ENCODE data around the gene TSPAN7. TPM values are rescaled to one million over a fixed set of nuclear protein-coding genes. Genes with fewer than 3 reads are reported as not detected.

Gene TSPAN7
- total and polyA plus RNA-seq, 2 of the 4 experiments (the other 2 are of a cell fraction) = not detected

- H3K4ac ChIP-seq (ENCODE audit: low read depth, low read length) = no peak overlapping the region
- no peak for ATAC-seq (ENCODE audit: low read depth)
- H3K9ac ChIP-seq (ENCODE audit: low read depth, low read length) = no peak overlapping the region
- H3K27ac ChIP-seq (ENCODE audit: insufficient read depth, low read length) = no peak overlapping the region
- H3K4me1 ChIP-seq (ENCODE audit: control insufficient read depth, insufficient read depth, low read length) = no peaks in the 10 kb centered on the region
- no peak overlapping the region for H2AK9ac ChIP-seq (replicated peaks; ENCODE audit: low read depth, low read length, poor library complexity)
- H3K27me3 ChIP-seq (ENCODE audit: control insufficient read depth, insufficient read depth, low read length) = no peaks in the 10 kb centered on the region; the same call in 1 of the 2 replicates
- H2BK20ac ChIP-seq (ENCODE audit: low read depth, low read length) = no peak overlapping the region
- H4K5ac ChIP-seq (ENCODE audit: low read depth, low read length) = no peak overlapping the region
- DNase-seq = no peak
- no peak overlapping the region for H3K18ac ChIP-seq (ENCODE audit: low read depth, low read length)
- POLR2A ChIA-PET (ENCODE audit: unreplicated experiment) = no interaction called here
- no peak overlapping the region for H4K91ac ChIP-seq (ENCODE audit: insufficient read depth, low read depth, low read length)
- no peak overlapping the region for H2AFZ ChIP-seq (replicated peaks; ENCODE audit: low read length, poor library complexity)
- no peaks in the 10 kb centered on the region for H3K9me1 ChIP-seq (ENCODE audit: insufficient read depth, low read length)
- H3K36me3 ChIP-seq (ENCODE audit: control insufficient read depth, insufficient read depth, low read length) = no peaks in the 10 kb centered on the region
- no peak overlapping the region for H2BK15ac ChIP-seq (ENCODE audit: low read depth, low read length)
- H2BK5ac ChIP-seq (ENCODE audit: low read depth, low read length, poor library complexity, severe bottlenecking) = no peak overlapping the region
- CTCF ChIA-PET = no interaction called here
- TF ChIP-seq ELK1 (IDR thresholded peaks at IDR 0.05; ENCODE audit: borderline replicate concordance, low read depth, low read length) (no peak), POLR2A (IDR thresholded peaks at IDR 0.05; ENCODE audit: low read depth, low read length) (no peak), CTCF (conservative IDR thresholded peaks at IDR 0.05; ENCODE audit: low read depth, low read length) (no peak), RAD21 (IDR thresholded peaks at IDR 0.05; ENCODE audit: low read length) (no peak), MAFK (IDR thresholded peaks at IDR 0.05; ENCODE audit: low read depth, low read length) (no peak), FOS (IDR thresholded peaks at IDR 0.05; ENCODE audit: low read depth, low read length) (no peak), BHLHE40 (IDR thresholded peaks at IDR 0.05; ENCODE audit: low read depth, low read length) (no peak), RCOR1 (IDR thresholded peaks at IDR 0.05; ENCODE audit: insufficient replicate concordance, low read length) (no peak)
- no peaks in the 10 kb centered on the region for H3K9me3 ChIP-seq (ENCODE audit: control insufficient read depth, insufficient read depth, low read length)
- H3K79me1 ChIP-seq (ENCODE audit: low read depth in 1 of 2, low read length in 2 of 2) = no peaks in the 10 kb centered on the region
- no peak overlapping the region for H3K56ac ChIP-seq (ENCODE audit: extremely low read depth, insufficient read depth, low read length)
- no peak overlapping the region for H2BK120ac ChIP-seq (ENCODE audit: low read depth, low read length)
- no peak overlapping the region for H2AK5ac ChIP-seq (ENCODE audit: low read depth, low read length)
- H4K8ac ChIP-seq (ENCODE audit: low read depth in 2 of 2, low read length in 2 of 2) = no peak overlapping the region
- H3K14ac ChIP-seq (replicated peaks; ENCODE audit: low read depth, low read length) = no peak overlapping the region
- WGBS, 2 experiments (ENCODE audit: extremely low coverage in 2 of 2, insufficient read length in 1 of 2) = no CpG with 5 or more reads among the region's 1 CpG
- H3K4me2 ChIP-seq (ENCODE audit: low read depth, low read length) = no peak overlapping the region
- in situ Hi-C loops (cut with MboI; ENCODE audit: low sequenced_read_pairs) (no loop called here), dilution Hi-C loops (cut with HindIII; ENCODE audit: low sequenced_read_pairs, unreplicated experiment) (no loop called here), intact Hi-C loops (cut with micrococcal nuclease) (no loop called here)
- H4K20me1 ChIP-seq (ENCODE audit: insufficient read depth, low read length) = no peaks in the 10 kb centered on the region
- H3K4me3 ChIP-seq (ENCODE audit: insufficient read depth, low read depth, low read length) = no peak overlapping the region
- no peak overlapping the region for H3K23ac ChIP-seq (ENCODE audit: low read depth, low read length)
- no TSS peak for BruUV-seq (replicated peaks)
These were observed 34.5 kb downstream of the TSPAN7 start for GRCh38 chrX:38595801-38596200.

Data from IMR-90 (cell line).